Calu3 (cell line): ENCODE measurements around the gene NTSR1. TPM values are rescaled to one million over a fixed set of nuclear protein-coding genes. Genes with fewer than 3 reads are reported as not detected.

Source experiments
- BruUV-seq: library from RNA; stranded (reverse); fragments of 400-500 nt; replicated peaks from 2 replicates; lab custom pipeline; 2021; lab: Mats Ljungman, UMichigan
- CTCF ChIA-PET: fragments of 300-600 bp; sonication (Branson Sonifier 250); formaldehyde crosslinking; loops from one replicate; lab custom pipeline; 2022; ENCODE audit warnings: antibody characterized with exemption; lab: Charles Lee
- DNase-seq: peaks from one replicate; pipeline ENCODE4 v3.0.0; 2022
- H3K27ac Mint-ChIP-seq: one replicate; pipeline ENCODE4 v1.8.0; 2022; ENCODE audit warnings: mixed read lengths; ENCODE audit not compliant: unreplicated experiment
- H3K27me3 Mint-ChIP-seq: one replicate; pipeline ENCODE4 v1.8.0; 2022; ENCODE audit warnings: mixed read lengths; ENCODE audit not compliant: unreplicated experiment
- H3K36me3 Mint-ChIP-seq: one replicate; pipeline ENCODE4 v1.8.0; 2022; ENCODE audit warnings: mild to moderate bottlenecking, moderate library complexity, mixed read lengths; ENCODE audit not compliant: insufficient read depth, unreplicated experiment
- H3K4me1 Mint-ChIP-seq: one replicate; pipeline ENCODE4 v1.8.0; 2022; ENCODE audit warnings: mild to moderate bottlenecking, low read depth, mixed read lengths; ENCODE audit not compliant: unreplicated experiment
- H3K4me3 Mint-ChIP-seq: one replicate; pipeline ENCODE4 v1.8.0; 2022; ENCODE audit warnings: mild to moderate bottlenecking, low read depth, moderate library complexity, mixed read lengths; ENCODE audit not compliant: unreplicated experiment
- H3K9me3 Mint-ChIP-seq: one replicate; pipeline ENCODE4 v1.8.0; 2022; ENCODE audit warnings: low read depth, mixed read lengths; ENCODE audit not compliant: unreplicated experiment
- intact Hi-C: fragments of 100-400 bp; cut with micrococcal nuclease; formaldehyde crosslinking; loops from one replicate; pipeline ENCODE4 v1.10.0; 2022; ENCODE audit not compliant: unreplicated experiment
- total RNA-seq: library from RNA; stranded (reverse); gene quantifications from 2 replicates; pipeline ENCODE4 v1.2.3, GENCODE V29; 2022
- TF ChIP-seq, protein P1 (sequence below): fragments of 200-600 bp; IDR thresholded peaks from one replicate; pipeline ENCODE4 v1.8.0; 2022; ENCODE audit warnings: antibody characterized with exemption; ENCODE audit not compliant: unreplicated experiment

Gene NTSR1
- total RNA-seq, 1 experiment from 2014 or later = not detected

DNA sequence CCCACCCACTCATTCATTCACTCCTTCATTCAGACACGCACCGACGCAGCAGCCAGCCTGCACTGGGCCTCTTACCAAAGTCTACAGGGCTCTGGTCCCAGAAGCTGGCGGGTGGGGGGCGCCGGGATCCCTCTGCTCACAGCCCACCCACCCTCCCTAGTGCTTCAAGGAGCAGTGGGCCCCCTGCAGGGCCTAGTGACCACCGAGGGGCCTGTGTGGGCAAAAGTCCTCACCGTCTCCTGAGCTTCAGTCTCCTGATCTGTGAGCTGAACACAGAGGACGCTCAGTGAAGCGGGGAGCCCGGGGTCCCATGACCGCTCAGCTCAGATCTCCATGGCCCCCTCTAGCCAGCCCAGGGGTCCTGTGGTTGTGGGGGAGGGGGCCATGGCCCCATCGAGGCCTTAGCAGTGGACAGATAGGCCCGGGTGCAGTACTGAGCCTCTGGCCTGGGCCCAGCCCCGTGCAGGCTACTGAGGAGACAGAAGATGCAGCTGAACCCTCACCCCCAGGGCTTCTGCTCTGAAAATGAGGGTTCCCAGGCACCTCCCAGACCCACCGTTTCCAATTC lies 54.2 kb downstream of the NTSR1 start:
- peaks cover 80% of the 10 kb centered on the region for H3K27me3 Mint-ChIP-seq
- no TSS peak for BruUV-seq
- peaks cover under 1% of the 10 kb centered on the region for H3K36me3 Mint-ChIP-seq
- intact Hi-C loops = no loop called here
- H3K4me3 Mint-ChIP-seq = no peak overlapping the region
- CTCF ChIA-PET = interaction anchor here (0.6 to 0.8 kb wide), 2 partner anchors 77 to 224 kb away, joined by 4 read pairs; no protein-coding TSS in a partner anchor
- TF ChIP-seq, protein P1, sequence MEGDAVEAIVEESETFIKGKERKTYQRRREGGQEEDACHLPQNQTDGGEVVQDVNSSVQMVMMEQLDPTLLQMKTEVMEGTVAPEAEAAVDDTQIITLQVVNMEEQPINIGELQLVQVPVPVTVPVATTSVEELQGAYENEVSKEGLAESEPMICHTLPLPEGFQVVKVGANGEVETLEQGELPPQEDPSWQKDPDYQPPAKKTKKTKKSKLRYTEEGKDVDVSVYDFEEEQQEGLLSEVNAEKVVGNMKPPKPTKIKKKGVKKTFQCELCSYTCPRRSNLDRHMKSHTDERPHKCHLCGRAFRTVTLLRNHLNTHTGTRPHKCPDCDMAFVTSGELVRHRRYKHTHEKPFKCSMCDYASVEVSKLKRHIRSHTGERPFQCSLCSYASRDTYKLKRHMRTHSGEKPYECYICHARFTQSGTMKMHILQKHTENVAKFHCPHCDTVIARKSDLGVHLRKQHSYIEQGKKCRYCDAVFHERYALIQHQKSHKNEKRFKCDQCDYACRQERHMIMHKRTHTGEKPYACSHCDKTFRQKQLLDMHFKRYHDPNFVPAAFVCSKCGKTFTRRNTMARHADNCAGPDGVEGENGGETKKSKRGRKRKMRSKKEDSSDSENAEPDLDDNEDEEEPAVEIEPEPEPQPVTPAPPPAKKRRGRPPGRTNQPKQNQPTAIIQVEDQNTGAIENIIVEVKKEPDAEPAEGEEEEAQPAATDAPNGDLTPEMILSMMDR = no peak
- no peak for DNase-seq
- peaks cover 21% of the 10 kb centered on the region for H3K4me1 Mint-ChIP-seq
- no peak overlapping the region for H3K27ac Mint-ChIP-seq
- no peaks in the 10 kb centered on the region for H3K9me3 Mint-ChIP-seq

DNA sequence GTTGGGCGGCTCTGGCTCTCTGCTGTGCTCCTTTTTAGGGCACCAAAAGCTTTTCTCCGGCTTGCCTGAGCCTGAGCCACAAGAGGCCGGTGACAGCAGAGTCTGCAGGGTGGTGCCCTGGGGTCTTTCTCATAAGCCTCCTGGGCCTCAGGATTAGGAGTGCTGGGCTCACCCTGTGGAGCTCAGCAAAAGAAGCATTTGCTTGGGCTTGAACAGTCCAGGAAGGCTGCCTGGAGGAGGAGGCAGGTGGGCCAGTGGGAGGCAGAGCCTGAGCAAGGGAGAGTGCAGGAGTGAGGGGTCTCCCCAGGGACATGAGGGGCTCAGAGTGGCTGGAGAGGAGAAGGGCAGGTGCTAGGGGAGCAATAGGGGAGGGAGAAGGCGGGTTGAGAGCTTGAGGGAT lies 54.8 kb downstream of the NTSR1 start:
- Mint-ChIP-seq H3K9me3 (no peaks in the 10 kb centered on the region), H3K36me3 (peaks cover 5% of the 10 kb centered on the region), H3K4me1 (peaks cover 21% of the 10 kb centered on the region), H3K27ac (no peak overlapping the region), H3K4me3 (no peak overlapping the region), H3K27me3 (peaks cover 79% of the 10 kb centered on the region)
- TF ChIP-seq, protein P1 = no peak
- BruUV-seq = no TSS peak
- intact Hi-C loops = no loop called here
- DNase-seq = no peak
- CTCF ChIA-PET = interaction anchor here (0.6 to 0.8 kb wide), 2 partner anchors 77 to 224 kb away, joined by 4 read pairs; no protein-coding TSS in a partner anchor

DNA sequence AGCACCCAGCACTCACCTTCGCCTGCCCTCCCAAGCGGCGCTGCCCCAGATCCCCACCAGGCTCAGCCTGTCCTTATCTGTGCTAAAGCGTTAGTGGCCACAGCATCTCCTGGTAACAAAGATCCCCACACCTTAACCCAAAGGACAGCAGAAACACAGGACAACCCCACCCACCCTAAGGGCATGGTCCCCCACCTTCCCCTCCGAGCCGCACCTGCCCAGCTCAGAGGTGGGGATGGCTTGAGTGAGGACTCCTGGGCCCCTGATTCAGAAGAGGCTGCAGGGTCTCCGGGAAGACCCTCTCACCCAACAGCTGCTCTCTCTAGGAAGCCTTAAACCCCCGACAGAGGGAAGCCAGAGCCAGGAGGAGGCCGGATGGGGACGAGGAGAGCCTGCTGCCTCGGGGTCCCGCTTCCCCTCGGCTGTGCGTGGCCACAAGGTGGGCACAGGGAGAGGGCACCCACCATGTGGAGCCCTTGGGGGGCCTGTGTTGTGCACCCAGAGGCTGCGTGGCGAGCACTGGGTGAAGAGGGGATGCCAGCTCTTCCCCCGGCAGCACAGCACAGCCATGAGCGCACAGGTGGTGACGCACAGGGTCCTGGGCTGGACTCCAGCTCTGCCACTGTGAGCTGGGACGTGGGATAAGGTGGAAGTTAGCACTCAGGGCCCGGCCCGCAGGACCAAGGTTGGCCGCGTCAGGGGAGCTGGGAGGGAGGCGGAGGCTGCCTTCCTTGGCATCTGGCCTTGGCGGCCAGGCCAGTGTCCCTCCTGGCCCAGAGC lies 55.7 kb downstream of the NTSR1 start:
- TF ChIP-seq, protein P1 = no peak
- BruUV-seq = no TSS peak
- Mint-ChIP-seq H3K27me3 (peaks cover 70% of the 10 kb centered on the region), H3K27ac (no peak overlapping the region), H3K9me3 (no peaks in the 10 kb centered on the region), H3K4me3 (no peak overlapping the region), H3K4me1 (peaks cover 30% of the 10 kb centered on the region), H3K36me3 (peaks cover 7% of the 10 kb centered on the region)
- CTCF ChIA-PET = no interaction called here
- no peak for DNase-seq
- intact Hi-C loops = no loop called here

DNA sequence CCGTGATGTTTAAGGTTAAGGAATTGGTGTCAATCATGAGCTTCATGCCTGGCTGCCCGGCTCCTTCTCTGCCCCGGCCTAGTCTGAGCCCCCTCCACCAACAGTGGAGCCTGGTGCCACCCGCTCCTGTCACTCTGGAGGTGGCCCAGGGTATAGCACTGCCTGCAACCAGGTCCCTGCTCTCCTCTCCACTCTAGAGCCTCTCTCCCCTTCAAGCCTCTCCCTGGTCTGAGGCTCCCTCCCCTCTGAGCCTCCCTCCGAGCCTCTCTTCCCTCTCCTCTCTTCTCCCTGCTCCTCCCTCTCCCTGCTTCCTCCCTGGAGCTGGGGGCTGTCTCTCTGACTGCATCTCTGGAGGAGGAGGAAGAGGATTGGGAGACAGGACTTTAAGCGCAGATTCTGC lies 56.4 kb downstream of the NTSR1 start:
- no peak overlapping the region for H3K4me3 Mint-ChIP-seq
- H3K27me3 Mint-ChIP-seq = peaks cover 63% of the 10 kb centered on the region
- no TSS peak for BruUV-seq
- no peaks in the 10 kb centered on the region for H3K9me3 Mint-ChIP-seq
- TF ChIP-seq, protein P1 = no peak
- intact Hi-C loops = no loop called here
- peaks cover 7% of the 10 kb centered on the region for H3K36me3 Mint-ChIP-seq
- no peak overlapping the region for H3K27ac Mint-ChIP-seq
- H3K4me1 Mint-ChIP-seq = peaks cover 32% of the 10 kb centered on the region
- DNase-seq = no peak
- CTCF ChIA-PET = no interaction called here
